ENCODE data around the gene HSP90AB1. TPM values are rescaled to one million over a fixed set of nuclear protein-coding genes. Genes with fewer than 3 reads are reported as not detected.
"Not testable (repeated sequence)": the region's sequence is repeated elsewhere in the genome, so short reads cannot be mapped to it uniquely, and the experiment has no call there.

Gene HSP90AB1
- total RNA-seq, 2 donors from 2014 or later, result 657 to 662 TPM

DNA sequence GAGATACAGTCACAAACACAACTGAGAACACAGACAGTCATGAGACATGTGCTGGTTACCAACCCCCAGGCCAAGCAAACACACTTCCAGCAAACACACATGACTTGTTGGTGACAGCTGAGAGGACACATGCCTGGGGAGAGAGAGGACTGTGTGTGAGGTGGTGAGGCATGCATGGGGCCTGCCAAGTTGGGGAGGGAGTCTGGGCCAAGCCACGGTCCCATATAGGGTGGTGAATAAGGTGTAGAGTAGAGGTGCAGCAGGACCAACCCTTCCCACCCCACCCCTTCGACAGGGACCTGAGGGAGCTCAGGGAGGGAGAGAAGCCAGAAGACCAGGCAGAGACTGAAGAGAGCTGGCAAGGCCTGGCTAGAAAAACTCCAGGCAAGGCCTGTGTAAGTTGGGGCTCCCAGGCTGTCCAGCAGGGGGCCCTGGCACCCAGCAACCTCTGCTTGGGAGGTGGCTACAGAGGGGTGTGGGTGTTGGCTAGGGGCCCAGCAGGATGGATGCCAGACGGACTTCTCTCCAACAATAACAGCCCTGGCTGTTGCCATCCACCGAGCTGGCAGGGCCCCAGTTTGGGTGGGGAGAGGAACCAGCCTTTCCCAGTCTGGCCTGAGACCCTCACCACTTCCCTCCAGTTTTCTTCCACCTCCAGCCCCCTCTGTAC is 25.5 kb upstream of the HSP90AB1 start:
- DNase-seq (peak; percentile 93), ATAC-seq (peak; percentile 53 to 63)
- intact Hi-C loops (cut with DNase I), result no loop called here

DNA sequence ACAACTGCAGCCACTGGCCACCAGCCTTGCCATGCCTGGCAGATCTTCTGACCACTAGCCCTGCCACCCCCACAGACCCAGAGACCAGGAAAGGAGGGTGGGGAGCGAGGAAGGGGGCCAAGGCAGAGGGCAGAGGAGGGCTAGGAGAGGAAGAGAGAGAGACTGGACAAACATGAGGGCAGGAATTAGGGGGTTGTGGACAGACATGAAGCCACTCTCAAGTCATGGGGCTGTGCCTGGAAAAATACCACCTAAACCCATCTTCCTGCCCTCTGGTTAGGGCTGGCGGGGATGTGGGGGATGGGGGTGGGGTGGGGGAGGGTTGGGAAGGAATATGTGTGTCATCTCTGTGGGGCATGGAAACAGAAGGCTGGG is 25.0 kb upstream of the HSP90AB1 start:
- intact Hi-C loops (cut with DNase I), result no loop called here
- DNase-seq (no peak), ATAC-seq (no peak)

GRCh38 chr6:44222486-44223318 is 24.2 kb upstream of the HSP90AB1 start:
- ATAC-seq, result no peak
- intact Hi-C loops (cut with DNase I), result no loop called here
- DNase-seq, result no peak

DNA sequence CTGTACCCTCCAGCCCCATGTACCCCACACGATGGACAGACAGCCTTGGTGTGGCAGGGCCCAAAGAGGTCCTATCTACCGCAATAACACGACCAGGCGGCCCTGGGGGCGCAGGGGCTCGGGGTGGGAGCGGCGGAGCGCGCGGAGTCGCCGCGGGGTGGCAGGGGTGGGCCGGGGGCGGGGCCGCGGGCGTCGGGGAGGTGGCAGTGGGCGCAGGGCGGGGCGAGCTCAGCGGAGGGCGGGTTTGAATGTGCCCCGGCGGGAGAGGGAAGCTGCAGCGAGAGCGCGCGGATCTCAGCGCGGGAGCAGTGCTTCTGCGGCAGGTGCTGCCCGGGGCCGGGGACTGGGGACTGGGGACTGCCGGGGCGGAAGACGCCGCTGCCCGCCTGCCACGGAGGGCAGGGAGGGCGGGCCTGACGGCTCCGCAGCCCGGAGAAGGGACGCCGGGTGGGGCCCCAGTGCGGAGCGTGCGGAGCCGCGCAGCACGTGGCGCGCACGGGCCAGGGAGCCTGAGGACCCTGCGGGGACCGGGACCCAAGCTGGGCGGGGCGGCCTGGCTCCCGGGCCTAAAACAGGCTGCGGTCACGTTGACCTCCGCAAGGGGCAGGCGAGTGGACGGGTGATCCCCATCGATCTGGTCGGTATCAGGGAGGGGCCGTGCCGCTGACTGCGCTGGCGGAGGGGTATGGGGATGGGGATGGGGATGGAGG is 23.4 kb upstream of the HSP90AB1 start, which contains the start of gene SLC29A1:
SLC29A1 (plus strand) TSS at position 277 of the 710 bp plus-strand sequence. CDS start 3,719 bp downstream, outside the sequence.
- peak; percentile 81 for DNase-seq
- peak; percentile 39 to 49 for ATAC-seq
- intact Hi-C loops (cut with DNase I), result no loop called here

GRCh38 chr6:44224029-44224964 is 22.6 kb upstream of the HSP90AB1 start:
- intact Hi-C loops (cut with DNase I), result no loop called here
- no peak for ATAC-seq
- no peak for DNase-seq

DNA sequence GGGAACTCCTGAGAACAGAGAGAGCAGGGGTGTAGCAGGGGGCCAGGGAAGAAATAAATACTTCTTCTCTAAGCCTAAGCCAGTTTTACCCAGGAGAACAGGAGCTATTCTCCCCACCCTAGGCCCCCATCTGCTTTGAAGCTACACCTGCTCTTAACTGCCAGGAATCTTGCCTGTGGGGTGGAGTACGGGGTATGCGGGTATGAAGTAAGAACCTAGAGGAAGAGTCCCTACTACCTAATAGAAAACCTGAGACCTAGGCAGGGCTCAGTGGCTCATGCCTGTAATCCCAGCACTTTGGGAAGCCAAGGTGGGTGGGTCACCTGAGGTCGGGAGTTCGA is 22.0 kb upstream of the HSP90AB1 start:
- intact Hi-C loops (cut with DNase I), result no loop called here
- DNase-seq (no peak), ATAC-seq (no peak)

- intact Hi-C loops (cut with DNase I), result no loop called here
- ATAC-seq, result no peak
- DNase-seq, result no peak
These were observed 21.1 kb upstream of the HSP90AB1 start for GRCh38 chr6:44225579-44226325.

- intact Hi-C loops (cut with DNase I), result no loop called here
- ATAC-seq (peak; percentile 10), DNase-seq (no peak)
These were observed 20.3 kb upstream of the HSP90AB1 start for GRCh38 chr6:44226368-44227147.

DNA sequence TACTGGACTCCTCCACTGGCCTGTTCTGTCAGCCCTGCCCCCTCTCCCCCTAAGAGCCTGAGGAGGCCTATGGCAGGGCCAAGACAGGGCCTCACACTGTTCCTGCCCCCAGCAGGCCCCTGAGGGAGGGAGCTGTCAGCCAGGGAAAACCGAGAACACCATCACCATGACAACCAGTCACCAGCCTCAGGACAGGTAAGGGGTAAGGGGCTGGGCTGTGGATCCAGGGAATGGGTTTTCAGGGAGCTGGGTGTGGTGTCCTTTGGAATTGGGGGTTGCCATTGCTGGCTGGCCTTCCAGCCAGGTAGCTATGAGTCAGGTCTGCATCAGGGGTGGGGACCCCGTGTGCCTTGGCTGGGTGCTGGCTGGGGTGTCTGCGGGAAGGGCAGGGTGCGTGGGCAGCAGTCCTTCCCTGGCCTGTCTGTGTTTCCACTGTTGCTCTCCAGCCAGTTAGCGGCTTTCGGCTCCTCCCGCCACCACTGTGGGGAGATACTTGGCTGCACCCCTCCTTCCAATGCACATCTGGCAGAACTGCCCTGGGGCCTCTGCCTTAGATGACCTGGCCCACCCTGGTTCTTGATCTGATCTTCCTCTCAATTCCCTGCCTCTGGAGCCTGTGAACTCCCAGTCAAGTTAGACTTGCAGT is 19.6 kb upstream of the HSP90AB1 start:
- DNase-seq, result no peak
- intact Hi-C loops (cut with DNase I), result no loop called here
- ATAC-seq, result peak in 1 of 2 donors; percentile 2

GRCh38 chr6:44228031-44228430 is 18.9 kb upstream of the HSP90AB1 start:
- intact Hi-C loops (cut with DNase I), result no loop called here
- DNase-seq, result no peak

DNA sequence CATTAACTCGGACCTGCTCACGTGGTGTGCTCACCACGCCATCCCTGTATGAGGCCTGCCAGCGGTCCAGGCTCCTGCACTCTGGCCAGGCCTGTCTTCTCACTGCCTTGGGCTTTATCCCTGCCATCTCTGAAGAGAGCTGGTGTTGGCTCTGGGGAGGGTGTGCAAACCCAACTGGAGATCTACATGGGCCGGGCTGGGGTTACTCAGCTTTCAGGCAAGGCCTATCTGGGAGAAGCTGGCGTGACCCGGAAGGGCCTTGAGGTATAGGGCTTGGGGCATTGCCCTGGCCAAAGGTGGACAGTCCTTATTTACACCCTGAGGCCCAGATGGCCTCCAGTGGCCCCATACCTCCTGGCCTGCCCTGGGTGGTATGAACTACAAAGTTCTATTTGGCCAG is 18.5 kb upstream of the HSP90AB1 start:
- intact Hi-C loops (cut with DNase I), result no loop called here
- ATAC-seq (no peak), DNase-seq (no peak)

More at GRCh38 chr6:44228031-44228430, 18.9 kb upstream of the HSP90AB1 start:
- ATAC-seq, result no peak

DNA sequence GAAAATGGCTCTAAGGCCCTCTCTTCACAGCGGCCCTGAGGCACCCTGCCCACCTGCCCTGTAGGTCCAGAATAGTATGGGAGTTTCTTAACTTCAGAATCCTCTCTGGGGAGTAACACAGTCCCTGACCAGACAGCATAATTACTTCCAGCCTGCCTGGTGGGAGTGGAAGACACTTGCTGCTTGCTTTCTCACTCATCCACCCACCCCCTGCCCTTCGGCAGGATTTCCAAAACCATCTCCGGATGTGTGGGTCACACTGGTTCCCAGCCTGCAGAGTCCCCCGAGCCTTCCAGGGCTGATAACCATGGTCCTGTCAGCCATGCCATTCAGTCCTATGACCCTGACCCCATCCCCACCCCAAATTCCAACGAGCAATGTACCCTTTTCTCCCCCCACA is 18.1 kb upstream of the HSP90AB1 start:
- ATAC-seq, result no peak
- no peak for DNase-seq
- intact Hi-C loops (cut with DNase I), result no loop called here

DNA sequence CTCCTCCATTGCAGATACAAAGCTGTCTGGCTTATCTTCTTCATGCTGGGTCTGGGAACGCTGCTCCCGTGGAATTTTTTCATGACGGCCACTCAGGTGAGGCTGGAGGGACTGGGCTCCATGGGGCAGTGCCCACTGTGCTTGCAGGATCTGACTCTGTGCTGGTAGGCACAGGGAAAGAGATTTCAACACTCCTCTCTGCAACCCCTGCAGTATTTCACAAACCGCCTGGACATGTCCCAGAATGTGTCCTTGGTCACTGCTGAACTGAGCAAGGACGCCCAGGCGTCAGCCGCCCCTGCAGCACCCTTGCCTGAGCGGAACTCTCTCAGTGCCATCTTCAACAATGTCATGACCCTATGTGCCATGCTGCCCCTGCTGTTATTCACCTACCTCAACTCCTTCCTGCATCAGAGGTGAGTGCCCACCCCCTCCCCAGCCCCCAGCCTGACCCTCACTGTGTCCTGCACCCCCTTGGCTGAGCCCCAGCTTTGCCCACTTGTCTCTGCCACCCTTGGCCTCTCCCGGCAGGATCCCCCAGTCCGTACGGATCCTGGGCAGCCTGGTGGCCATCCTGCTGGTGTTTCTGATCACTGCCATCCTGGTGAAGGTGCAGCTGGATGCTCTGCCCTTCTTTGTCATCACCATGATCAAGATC is 17.4 kb upstream of the HSP90AB1 start:
- peak; percentile 7 to 56 for ATAC-seq
- intact Hi-C loops (cut with DNase I), result loop anchor here (10.0 kb wide), 1 partner anchor 125 kb away; no protein-coding TSS in a partner anchor

GRCh38 chr6:44230034-44230675 is 16.7 kb upstream of the HSP90AB1 start:
- intact Hi-C loops (cut with DNase I), result loop anchor here (10.0 kb wide), 1 partner anchor 125 kb away; no protein-coding TSS in a partner anchor
- no peak for DNase-seq
- ATAC-seq, result no peak

More for the DNA sequence above, 17.4 kb upstream of the HSP90AB1 start:
- no peak for DNase-seq

GRCh38 chr6:44231426-44231825 is 15.5 kb upstream of the HSP90AB1 start:
- intact Hi-C loops (cut with DNase I), result loop anchor here (10.0 kb wide), 1 partner anchor 127 kb away; no protein-coding TSS in a partner anchor
- not testable (repeated sequence) for ATAC-seq, DNase-seq

Data from left cardiac atrium (tissue), 4 donors.